ENCODE measurements around the gene CYBA. TPM values are rescaled to one million over a fixed set of nuclear protein-coding genes. Genes with fewer than 3 reads are reported as not detected.

CYBA gene
- total and polyA plus RNA-seq, 9 of the 15 experiments (the other 6 are each of a cell fraction or from before 2014, with no cell fraction given), result 0.34 to 683 (median 93.0) TPM

DNA sequence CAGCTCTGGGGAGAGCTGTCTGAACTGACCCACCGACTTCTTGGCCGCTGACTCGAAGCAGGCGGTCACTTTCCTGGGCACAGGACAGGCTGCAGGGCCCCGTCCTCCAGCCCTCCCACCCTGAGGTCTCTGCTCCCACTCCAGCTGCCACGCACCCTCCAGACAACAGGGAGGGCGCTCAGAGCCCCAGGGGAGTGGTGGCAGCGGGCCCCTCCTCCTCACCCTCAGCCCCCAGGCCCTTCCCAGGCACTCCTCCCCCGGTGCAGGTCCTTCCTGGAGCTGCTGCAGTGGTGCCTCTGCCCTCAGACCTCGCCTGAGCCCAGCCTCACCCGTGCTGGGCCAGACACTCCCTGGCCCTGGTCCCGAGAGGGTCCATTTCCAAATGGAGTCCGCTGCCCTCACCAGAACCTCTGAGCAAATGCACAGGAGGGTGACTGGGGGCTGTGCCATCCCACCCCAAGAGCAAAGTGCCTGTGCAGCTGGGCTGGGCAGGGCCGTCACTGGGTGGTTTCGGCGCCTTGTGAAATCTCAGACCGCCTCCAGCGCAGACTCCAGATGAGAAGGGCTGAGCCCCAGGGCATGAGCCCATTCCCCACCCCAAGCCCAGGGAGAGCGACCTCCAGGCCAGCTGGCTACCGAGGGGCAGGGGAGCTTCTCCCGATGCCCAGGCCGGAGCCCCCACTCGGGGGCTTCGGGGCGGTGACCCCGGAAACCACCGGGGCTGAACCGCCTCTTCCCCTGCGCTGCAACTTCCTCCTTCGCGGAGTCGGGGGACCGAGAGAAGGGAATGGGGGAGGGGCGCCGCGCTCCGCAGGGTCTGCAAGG, 717 bp downstream of the CYBA start (continued):
- TF ChIP-seq, protein P1, sequence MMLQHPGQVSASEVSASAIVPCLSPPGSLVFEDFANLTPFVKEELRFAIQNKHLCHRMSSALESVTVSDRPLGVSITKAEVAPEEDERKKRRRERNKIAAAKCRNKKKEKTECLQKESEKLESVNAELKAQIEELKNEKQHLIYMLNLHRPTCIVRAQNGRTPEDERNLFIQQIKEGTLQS (IDR thresholded peaks at IDR 0.05), result no peak
- TF ChIP-seq, protein P1 (CRISPR knock-in tag; conservative IDR thresholded peaks at IDR 0.05), result no peak
- TF ChIP-seq ZNF324 (CRISPR knock-in tag; IDR thresholded peaks at IDR 0.05), result no peak
- TF ChIP-seq ATF7 (IDR thresholded peaks at IDR 0.05), result no peak
- no peak for TF ChIP-seq JUN (IDR thresholded peaks at IDR 0.05; ENCODE audit: borderline replicate concordance, low read depth, low read length)
- no peak for TF ChIP-seq JUN (CRISPR knock-in tag; IDR thresholded peaks at IDR 0.05; ENCODE audit: borderline replicate concordance)
- no peak for TF ChIP-seq RBM25 (IDR thresholded peaks at IDR 0.05; ENCODE audit: low read depth, low read length, severe bottlenecking)
- no peak for TF ChIP-seq HEY1 (CRISPR knock-in tag; IDR thresholded peaks at IDR 0.05; ENCODE audit: borderline replicate concordance)
- TF ChIP-seq ELK3 (CRISPR knock-in tag; IDR thresholded peaks at IDR 0.05), result no peak
- peak; percentile 65; the same call in 1 of the 2 replicates for TF ChIP-seq NR2C2 (CRISPR knock-in tag; IDR thresholded peaks at IDR 0.05)
- no peak for TF ChIP-seq NR2C2 (tag; IDR thresholded peaks at IDR 0.05)
- TF ChIP-seq BRF1 (IDR thresholded peaks at IDR 0.05; ENCODE audit: borderline replicate concordance, extremely low read depth, insufficient read length), result no peak
- TF ChIP-seq ZC3H8 (IDR thresholded peaks at IDR 0.05), result no peak
- no peak for TF ChIP-seq TCF15 (CRISPR knock-in tag; IDR thresholded peaks at IDR 0.05)
- TF ChIP-seq BCOR (IDR thresholded peaks at IDR 0.05), result 0 out of 2 replicates have a peak, but pooled peaks have one; percentile 17
- TF ChIP-seq, protein P2, sequence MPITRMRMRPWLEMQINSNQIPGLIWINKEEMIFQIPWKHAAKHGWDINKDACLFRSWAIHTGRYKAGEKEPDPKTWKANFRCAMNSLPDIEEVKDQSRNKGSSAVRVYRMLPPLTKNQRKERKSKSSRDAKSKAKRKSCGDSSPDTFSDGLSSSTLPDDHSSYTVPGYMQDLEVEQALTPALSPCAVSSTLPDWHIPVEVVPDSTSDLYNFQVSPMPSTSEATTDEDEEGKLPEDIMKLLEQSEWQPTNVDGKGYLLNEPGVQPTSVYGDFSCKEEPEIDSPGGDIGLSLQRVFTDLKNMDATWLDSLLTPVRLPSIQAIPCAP (CRISPR knock-in tag; IDR thresholded peaks at IDR 0.05; ENCODE audit: borderline replicate concordance), result no peak
- TF ChIP-seq POLR3A (IDR thresholded peaks at IDR 0.05; ENCODE audit: borderline replicate concordance, extremely low read depth, insufficient read depth, insufficient read length), result no peak
- TF ChIP-seq, protein P3, sequence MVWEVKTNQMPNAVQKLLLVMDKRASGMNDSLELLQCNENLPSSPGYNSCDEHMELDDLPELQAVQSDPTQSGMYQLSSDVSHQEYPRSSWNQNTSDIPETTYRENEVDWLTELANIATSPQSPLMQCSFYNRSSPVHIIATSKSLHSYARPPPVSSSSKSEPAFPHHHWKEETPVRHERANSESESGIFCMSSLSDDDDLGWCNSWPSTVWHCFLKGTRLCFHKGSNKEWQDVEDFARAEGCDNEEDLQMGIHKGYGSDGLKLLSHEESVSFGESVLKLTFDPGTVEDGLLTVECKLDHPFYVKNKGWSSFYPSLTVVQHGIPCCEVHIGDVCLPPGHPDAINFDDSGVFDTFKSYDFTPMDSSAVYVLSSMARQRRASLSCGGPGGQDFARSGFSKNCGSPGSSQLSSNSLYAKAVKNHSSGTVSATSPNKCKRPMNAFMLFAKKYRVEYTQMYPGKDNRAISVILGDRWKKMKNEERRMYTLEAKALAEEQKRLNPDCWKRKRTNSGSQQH (CRISPR knock-in tag; IDR thresholded peaks at IDR 0.05), result no peak
- no peak for TF ChIP-seq GTF2E2 (tag; IDR thresholded peaks at IDR 0.05)
- TF ChIP-seq ZC3H11A (IDR thresholded peaks at IDR 0.05; ENCODE audit: low read depth, low read length), result no peak
- TF ChIP-seq ADNP (tag; IDR thresholded peaks at IDR 0.05), result no peak
